Adrenal gland (tissue), 5 donors: Measurements from ENCODE around the gene ZNF770.

Source experiments
- POLR2A ChIP-seq, 2 donors: fragments of 450-650 bp; IDR thresholded peaks; one replicate each; pipeline ENCODE4 v1.6.1; 2017; ENCODE audit warnings: antibody characterized with exemption in 2 of 2, mild to moderate bottlenecking in 2 of 2, moderate library complexity in 1 of 2
- TF ChIP-seq, protein P1 (sequence below), 6 experiments: fragments of 450-650 bp in 4 of 6; fragments of 200-600 bp in 2 of 6; sonication (generic) in 1 of 6; IDR thresholded peaks; 1 replicate in 5 of 6; 2 replicates in 1 of 6; pipeline versions ENCODE4 v1.5.1 to v1.8.0; 2016 to 2021; ENCODE audit warnings: antibody characterized with exemption in 6 of 6, mild to moderate bottlenecking in 2 of 6, moderate library complexity in 1 of 6
- donor health status: DM: no; HTN: no; CAD: no.

DNA sequence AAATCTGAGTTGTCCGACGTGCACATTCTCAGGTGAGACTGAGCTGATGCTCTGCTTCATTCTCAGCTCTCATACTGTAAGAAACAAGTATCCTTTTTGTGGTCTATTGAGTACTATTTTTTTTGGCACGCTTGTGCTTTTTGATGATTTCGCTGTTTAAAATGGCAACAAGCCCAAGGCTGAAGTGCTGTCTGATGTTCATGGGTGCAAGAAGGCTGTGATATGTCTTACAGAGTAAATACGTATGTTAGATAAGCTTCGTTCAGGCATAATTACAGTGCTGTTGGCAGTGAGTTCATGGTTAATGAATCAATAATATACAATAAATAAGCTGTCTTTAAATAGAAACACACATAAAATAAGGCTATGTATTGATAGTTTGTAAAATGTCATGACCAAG is 45.7 kb downstream of the ZNF770 start:
- TF ChIP-seq, protein P1, sequence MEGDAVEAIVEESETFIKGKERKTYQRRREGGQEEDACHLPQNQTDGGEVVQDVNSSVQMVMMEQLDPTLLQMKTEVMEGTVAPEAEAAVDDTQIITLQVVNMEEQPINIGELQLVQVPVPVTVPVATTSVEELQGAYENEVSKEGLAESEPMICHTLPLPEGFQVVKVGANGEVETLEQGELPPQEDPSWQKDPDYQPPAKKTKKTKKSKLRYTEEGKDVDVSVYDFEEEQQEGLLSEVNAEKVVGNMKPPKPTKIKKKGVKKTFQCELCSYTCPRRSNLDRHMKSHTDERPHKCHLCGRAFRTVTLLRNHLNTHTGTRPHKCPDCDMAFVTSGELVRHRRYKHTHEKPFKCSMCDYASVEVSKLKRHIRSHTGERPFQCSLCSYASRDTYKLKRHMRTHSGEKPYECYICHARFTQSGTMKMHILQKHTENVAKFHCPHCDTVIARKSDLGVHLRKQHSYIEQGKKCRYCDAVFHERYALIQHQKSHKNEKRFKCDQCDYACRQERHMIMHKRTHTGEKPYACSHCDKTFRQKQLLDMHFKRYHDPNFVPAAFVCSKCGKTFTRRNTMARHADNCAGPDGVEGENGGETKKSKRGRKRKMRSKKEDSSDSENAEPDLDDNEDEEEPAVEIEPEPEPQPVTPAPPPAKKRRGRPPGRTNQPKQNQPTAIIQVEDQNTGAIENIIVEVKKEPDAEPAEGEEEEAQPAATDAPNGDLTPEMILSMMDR (IDR thresholded peaks at IDR 0.05): no peak
- no peak for TF ChIP-seq POLR2A (IDR thresholded peaks at IDR 0.05)
